ENCODE measurements around the gene KCNJ14. TPM values are rescaled to one million over a fixed set of nuclear protein-coding genes. Genes with fewer than 3 reads are reported as not detected.

Gene KCNJ14
- total and polyA plus RNA-seq, 8 donors: 0.52 to 1.3 (median 1.1) TPM

GRCh38 chr19:48516536-48516935, 61.2 kb downstream of the KCNJ14 start:
- intact Hi-C loops (cut with DNase I): no loop called here
- Histone ChIP-seq H3K27me3 (peaks cover 20 to 32% of the 10 kb centered on the region in 2 donors), H3K4me3 (no peak overlapping the region), H3K36me3 (no peaks in the 10 kb centered on the region), H3K4me1 (peaks cover 0 to 12% of the 10 kb centered on the region in 2 donors), H3K27ac (no peak overlapping the region), H3K9me3 (no peaks in the 10 kb centered on the region)
- DNase-seq: no peak
- TF ChIP-seq, protein P1, sequence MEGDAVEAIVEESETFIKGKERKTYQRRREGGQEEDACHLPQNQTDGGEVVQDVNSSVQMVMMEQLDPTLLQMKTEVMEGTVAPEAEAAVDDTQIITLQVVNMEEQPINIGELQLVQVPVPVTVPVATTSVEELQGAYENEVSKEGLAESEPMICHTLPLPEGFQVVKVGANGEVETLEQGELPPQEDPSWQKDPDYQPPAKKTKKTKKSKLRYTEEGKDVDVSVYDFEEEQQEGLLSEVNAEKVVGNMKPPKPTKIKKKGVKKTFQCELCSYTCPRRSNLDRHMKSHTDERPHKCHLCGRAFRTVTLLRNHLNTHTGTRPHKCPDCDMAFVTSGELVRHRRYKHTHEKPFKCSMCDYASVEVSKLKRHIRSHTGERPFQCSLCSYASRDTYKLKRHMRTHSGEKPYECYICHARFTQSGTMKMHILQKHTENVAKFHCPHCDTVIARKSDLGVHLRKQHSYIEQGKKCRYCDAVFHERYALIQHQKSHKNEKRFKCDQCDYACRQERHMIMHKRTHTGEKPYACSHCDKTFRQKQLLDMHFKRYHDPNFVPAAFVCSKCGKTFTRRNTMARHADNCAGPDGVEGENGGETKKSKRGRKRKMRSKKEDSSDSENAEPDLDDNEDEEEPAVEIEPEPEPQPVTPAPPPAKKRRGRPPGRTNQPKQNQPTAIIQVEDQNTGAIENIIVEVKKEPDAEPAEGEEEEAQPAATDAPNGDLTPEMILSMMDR (IDR thresholded peaks at IDR 0.05): no peak
- no peak for ATAC-seq

Other genes with a start within 250 kb of the KCNJ14 start
- 10 to 100 TPM; 51.3 to 92.3 TPM for gene CARD8, start 199.7 kb upstream of the KCNJ14 start, total RNA-seq
- gene CARD8, start 199.7 kb upstream of the KCNJ14 start, polyA plus RNA-seq (ENCODE audit: insufficient read length in 6 of 6): 10 to 100 TPM; 70.3 to 92.3 (median 83.0) TPM
- gene ZNF114, start 185.5 kb upstream of the KCNJ14 start, total RNA-seq: 1 to 10 TPM; 1.3 to 1.9 TPM
- gene ZNF114, start 185.5 kb upstream of the KCNJ14 start, polyA plus RNA-seq (ENCODE audit: insufficient read length in 6 of 6): 1 to 10 TPM; 8.0 to 9.2 (median 8.2) TPM
- 100 to 1,000 TPM; 127 to 320 TPM for gene EMP3, start 130.0 kb upstream of the KCNJ14 start, total RNA-seq
- 100 to 1,000 TPM; 102 to 121 (median 107) TPM for gene EMP3, start 130.0 kb upstream of the KCNJ14 start, polyA plus RNA-seq (ENCODE audit: insufficient read length in 6 of 6)
- 10 to 100 TPM in 1 of 2 donors, 1 to 10 TPM in 1; 9.8 to 10.6 TPM for gene TMEM143, start 91.6 kb upstream of the KCNJ14 start, total RNA-seq
- 10 to 100 TPM in 1 of 6 donors, 1 to 10 TPM in 5; 7.5 to 10.1 (median 8.9) TPM for gene TMEM143, start 91.6 kb upstream of the KCNJ14 start, polyA plus RNA-seq (ENCODE audit: insufficient read length in 6 of 6)
- gene SYNGR4, start 91.2 kb upstream of the KCNJ14 start, total RNA-seq: not detected
- under 1 TPM in 2 of 6 donors, not detected in 4; 0.14 to 0.65 TPM for gene SYNGR4, start 91.2 kb upstream of the KCNJ14 start, polyA plus RNA-seq (ENCODE audit: insufficient read length in 6 of 6)
- gene KDELR1, start 64.0 kb upstream of the KCNJ14 start, total RNA-seq: 100 to 1,000 TPM; 171 to 187 TPM
- 100 to 1,000 TPM; 159 to 178 (median 163) TPM for gene KDELR1, start 64.0 kb upstream of the KCNJ14 start, polyA plus RNA-seq (ENCODE audit: insufficient read length in 6 of 6)
- 1 to 10 TPM in 1 of 2 donors, under 1 TPM in 1; 0.94 to 1.3 TPM for gene GRIN2D, start 61.9 kb upstream of the KCNJ14 start, total RNA-seq
- under 1 TPM; 0.25 to 0.51 (median 0.30) TPM for gene GRIN2D, start 61.9 kb upstream of the KCNJ14 start, polyA plus RNA-seq (ENCODE audit: insufficient read length in 6 of 6)
- gene GRWD1, start 9.6 kb upstream of the KCNJ14 start, total RNA-seq: 10 to 100 TPM; 21.5 to 33.8 TPM
- gene GRWD1, start 9.6 kb upstream of the KCNJ14 start, polyA plus RNA-seq (ENCODE audit: insufficient read length in 6 of 6): 10 to 100 TPM; 18.4 to 29.0 (median 24.4) TPM
- gene CYTH2, start 13.8 kb downstream of the KCNJ14 start, total RNA-seq: 10 to 100 TPM; 49.8 to 65.9 TPM
- gene CYTH2, start 13.8 kb downstream of the KCNJ14 start, polyA plus RNA-seq (ENCODE audit: insufficient read length in 6 of 6): 100 to 1,000 TPM in 2 of 6 donors, 10 to 100 TPM in 4; 86.5 to 108 (median 91.5) TPM
- gene LMTK3, start 56.3 kb downstream of the KCNJ14 start, total RNA-seq: 1 to 10 TPM; 4.4 to 9.5 TPM
- gene LMTK3, start 56.3 kb downstream of the KCNJ14 start, polyA plus RNA-seq (ENCODE audit: insufficient read length in 6 of 6): 1 to 10 TPM; 1.7 to 3.5 (median 2.6) TPM
- 1 to 10 TPM; 2.8 to 6.3 TPM for gene SULT2B1, start 96.6 kb downstream of the KCNJ14 start, total RNA-seq
- gene SULT2B1, start 96.6 kb downstream of the KCNJ14 start, polyA plus RNA-seq (ENCODE audit: insufficient read length in 6 of 6): 1 to 10 TPM; 2.1 to 3.8 (median 2.9) TPM
- not detected for gene SPACA4, start 151.2 kb downstream of the KCNJ14 start, total RNA-seq
- under 1 TPM; 0.17 to 0.78 (median 0.26) TPM for gene SPACA4, start 151.2 kb downstream of the KCNJ14 start, polyA plus RNA-seq (ENCODE audit: insufficient read length in 6 of 6)
- 10 to 100 TPM; 15.5 to 50.0 TPM for gene FAM83E, start 159.5 kb downstream of the KCNJ14 start, total RNA-seq
- 10 to 100 TPM in 2 of 6 donors, 1 to 10 TPM in 4; 4.7 to 12.3 (median 5.8) TPM for gene FAM83E, start 159.5 kb downstream of the KCNJ14 start, polyA plus RNA-seq (ENCODE audit: insufficient read length in 6 of 6)
- 1,000 to 10,000 TPM; 1,028 to 1,088 TPM for gene RPL18, start 163.6 kb downstream of the KCNJ14 start, total RNA-seq
- 1,000 to 10,000 TPM; 1,451 to 1,744 (median 1,588) TPM for gene RPL18, start 163.6 kb downstream of the KCNJ14 start, polyA plus RNA-seq (ENCODE audit: insufficient read length in 6 of 6)
- gene SPHK2, start 163.9 kb downstream of the KCNJ14 start, total RNA-seq: 10 to 100 TPM; 21.3 to 27.5 TPM
- 10 to 100 TPM; 10.2 to 17.1 (median 14.1) TPM for gene SPHK2, start 163.9 kb downstream of the KCNJ14 start, polyA plus RNA-seq (ENCODE audit: insufficient read length in 6 of 6)
- gene DBP, start 181.8 kb downstream of the KCNJ14 start, total RNA-seq: 10 to 100 TPM in 1 of 2 donors, 1 to 10 TPM in 1; 8.9 to 10.5 TPM
- 10 to 100 TPM in 2 of 6 donors, 1 to 10 TPM in 4; 6.4 to 11.1 (median 9.5) TPM for gene DBP, start 181.8 kb downstream of the KCNJ14 start, polyA plus RNA-seq (ENCODE audit: insufficient read length in 6 of 6)
- 1 to 10 TPM; 3.6 to 3.9 TPM for gene CA11, start 190.6 kb downstream of the KCNJ14 start, total RNA-seq
- 1 to 10 TPM; 3.7 to 5.6 (median 5.0) TPM for gene CA11, start 190.6 kb downstream of the KCNJ14 start, polyA plus RNA-seq (ENCODE audit: insufficient read length in 6 of 6)
- gene NTN5, start 217.4 kb downstream of the KCNJ14 start, total RNA-seq: under 1 TPM; 0.29 to 0.73 TPM
- 1 to 10 TPM in 4 of 6 donors, under 1 TPM in 2; 0.66 to 1.4 (median 1.1) TPM for gene NTN5, start 217.4 kb downstream of the KCNJ14 start, polyA plus RNA-seq (ENCODE audit: insufficient read length in 6 of 6)
- gene FUT2, start 240.4 kb downstream of the KCNJ14 start, total RNA-seq: 1 to 10 TPM; 1.1 to 2.7 TPM
- 1 to 10 TPM; 2.1 to 3.7 (median 2.8) TPM for gene FUT2, start 240.4 kb downstream of the KCNJ14 start, polyA plus RNA-seq (ENCODE audit: insufficient read length in 6 of 6)

Data from left lung (tissue), 10 donors.